GM18498 (cell line): ENCODE data around the gene EIF1.

ENCODE experiments used
- ATAC-seq: cut with Tn5 transposase; IDR thresholded peaks from one replicate; pipeline ENCODE4 v1.9.1; 2021; ENCODE audit warnings: mild to moderate bottlenecking, moderate library complexity; ENCODE audit not compliant: unreplicated experiment

Gene EIF1

GRCh38 chr17:41734139-41734948, 45.7 kb downstream of the EIF1 start, which contains the start of gene HAP1:
TSS of gene HAP1 (minus strand) at chr17:41734643. CDS start at chr17:41734634, 9 bp downstream.
- no peak for ATAC-seq

GRCh38 chr17:41734949-41735313, 46.2 kb downstream of the EIF1 start:
- ATAC-seq = no peak

- no peak for ATAC-seq
Observed at GRCh38 chr17:41735744-41736143, 47.1 kb downstream of the EIF1 start.

- no peak for ATAC-seq
Observed at GRCh38 chr17:41736983-41737679, 48.4 kb downstream of the EIF1 start.

- ATAC-seq = no peak
Observed at GRCh38 chr17:41737680-41738023, 49.0 kb downstream of the EIF1 start.

- no peak for ATAC-seq
Observed at GRCh38 chr17:41738077-41738800, 49.6 kb downstream of the EIF1 start.

- ATAC-seq = no peak
Observed at GRCh38 chr17:41738801-41739112, 50.1 kb downstream of the EIF1 start.

- no peak for ATAC-seq
Observed at GRCh38 chr17:41739661-41740352, 51.1 kb downstream of the EIF1 start.

GRCh38 chr17:41740506-41740905, 51.8 kb downstream of the EIF1 start:
- ATAC-seq = no peak

GRCh38 chr17:41741709-41742108, 53.0 kb downstream of the EIF1 start:
- ATAC-seq = no peak
